Vagina (tissue), 2 donors: ENCODE results near the gene CDK7. TPM values are rescaled to one million over a fixed set of nuclear protein-coding genes. Genes with fewer than 3 reads are reported as not detected.
"Not testable (repeated sequence)": the region's sequence is repeated elsewhere in the genome, so short reads cannot be mapped to it uniquely, and the experiment has no call there.

Experiments
- DNase-seq, 2 donors: peaks; one replicate each; pipeline ENCODE4 v3.0.0-alpha.2; 2017; ENCODE audit errors: extremely low spot score in 2 of 2
- H3K27ac ChIP-seq: fragments of 200-600 bp; sonication (generic); one replicate; pipeline ENCODE4 v1.5.1; 2019
- H3K27me3 ChIP-seq: fragments of 200-600 bp; sonication (generic); one replicate; pipeline ENCODE4 v1.5.1; 2019
- H3K36me3 ChIP-seq, 2 donors: fragments of 200-600 bp; sonication (generic); one replicate each; pipeline ENCODE4 v1.5.1; 2017 to 2019
- H3K4me1 ChIP-seq: fragments of 200-600 bp; sonication (generic); one replicate; pipeline ENCODE4 v1.5.1; 2019
- H3K4me3 ChIP-seq, 2 donors: fragments of 200-600 bp; sonication (generic); 1 replicate in 1 of 2; 2 replicates in 1 of 2; pipeline ENCODE4 v1.5.1; 2016 to 2019
- H3K9me3 ChIP-seq: fragments of 200-600 bp; sonication (generic); one replicate; pipeline ENCODE4 v1.5.1; 2019
- CTCF ChIP-seq, 3 experiments: fragments of 450-650 bp in 2 of 3; fragments of 200-600 bp in 1 of 3; sonication (generic) in 1 of 3; IDR thresholded peaks; one replicate each; pipeline ENCODE4 v1.5.1; 2017 to 2019; ENCODE audit warnings: antibody characterized with exemption in 3 of 3, mild to moderate bottlenecking in 2 of 3, moderate library complexity in 2 of 3
- POLR2A ChIP-seq, 2 donors: fragments of 450-650 bp; IDR thresholded peaks; one replicate each; pipeline ENCODE4 v1.6.1; 2017; ENCODE audit warnings: antibody characterized with exemption in 2 of 2, mild to moderate bottlenecking in 2 of 2, moderate library complexity in 2 of 2
- POLR2AphosphoS5 ChIP-seq, 2 donors: sonication (generic); formaldehyde crosslinking; IDR thresholded peaks; one replicate each; pipeline ENCODE4 v1.9.0; 2017; ENCODE audit warnings: antibody characterized with exemption in 2 of 2, mild to moderate bottlenecking in 2 of 2, low read depth in 1 of 2; ENCODE audit not compliant: insufficient read depth in 1 of 2
- intact Hi-C: fragments of 100-400 bp; cut with DNase I; formaldehyde crosslinking; loops from one replicate; pipeline ENCODE4 v1.15.1; 2023
- total RNA-seq: library from RNA; depleted of rRNA; stranded (reverse); fragments of >200 nt; gene quantifications from one replicate; pipeline ENCODE4 v1.2.3, GENCODE V29; 2016

The CDK7 gene
- total RNA-seq, 1 donor from 2014 or later, result 10.6 TPM

- Histone ChIP-seq H3K27me3 (no peaks in the 10 kb centered on the region), H3K27ac (no peak overlapping the region), H3K4me1 (no peaks in the 10 kb centered on the region), H3K9me3 (no peaks in the 10 kb centered on the region), H3K36me3 (peaks cover 0 to 7% of the 10 kb centered on the region in 2 donors), H3K4me3 (no peak overlapping the region)
- DNase-seq, result no peak
- intact Hi-C loops, result no loop called here
- TF ChIP-seq POLR2AphosphoS5 (IDR thresholded peaks at IDR 0.05; ENCODE audit: insufficient read depth in 1 of 2, low read depth in 1 of 2) (no peak), CTCF (IDR thresholded peaks at IDR 0.05) (no peak), POLR2A (IDR thresholded peaks at IDR 0.05) (no peak)
Measured at GRCh38 chr5:69250593-69250992, 15.9 kb downstream of the CDK7 start.

- H3K9me3 ChIP-seq, result no peaks in the 10 kb centered on the region
- no peak for DNase-seq
- TF ChIP-seq CTCF (IDR thresholded peaks at IDR 0.05) (no peak), POLR2AphosphoS5 (IDR thresholded peaks at IDR 0.05; ENCODE audit: insufficient read depth in 1 of 2, low read depth in 1 of 2) (no peak), POLR2A (IDR thresholded peaks at IDR 0.05) (no peak)
Measured at GRCh38 chr5:69252437-69252836, 17.8 kb downstream of the CDK7 start.

GRCh38 chr5:69255940-69256339 is 21.3 kb downstream of the CDK7 start:
- intact Hi-C loops, H3K27me3 ChIP-seq, H3K4me3 ChIP-seq, H3K27ac ChIP-seq, DNase-seq, H3K4me1 ChIP-seq, H3K9me3 ChIP-seq: not testable (repeated sequence)
- peaks cover 0 to 42% of the 10 kb centered on the region in 2 donors for H3K36me3 ChIP-seq

More at GRCh38 chr5:69252437-69252836, 17.8 kb downstream of the CDK7 start:
- intact Hi-C loops, result no loop called here
- Histone ChIP-seq H3K36me3 (peaks cover 0 to 14% of the 10 kb centered on the region in 2 donors), H3K27me3 (no peaks in the 10 kb centered on the region), H3K27ac (no peak overlapping the region), H3K4me3 (no peak overlapping the region), H3K4me1 (no peaks in the 10 kb centered on the region)

- Histone ChIP-seq H3K36me3 (peaks cover 0 to 58% of the 10 kb centered on the region in 2 donors), H3K27ac (no peak overlapping the region), H3K4me3 (no peak overlapping the region), H3K27me3 (no peaks in the 10 kb centered on the region), H3K4me1 (no peaks in the 10 kb centered on the region), H3K9me3 (no peaks in the 10 kb centered on the region)
- intact Hi-C loops, result no loop called here
- no peak for DNase-seq
- TF ChIP-seq CTCF (IDR thresholded peaks at IDR 0.05), result no peak
- TF ChIP-seq POLR2A (IDR thresholded peaks at IDR 0.05), result no peak
- TF ChIP-seq POLR2AphosphoS5 (IDR thresholded peaks at IDR 0.05; ENCODE audit: insufficient read depth in 1 of 2, low read depth in 1 of 2), result no peak
Measured at GRCh38 chr5:69257577-69257976, 22.9 kb downstream of the CDK7 start.

GRCh38 chr5:69261034-69261433 is 26.3 kb downstream of the CDK7 start:
- intact Hi-C loops, result no loop called here
- H3K27ac ChIP-seq, result no peak overlapping the region
- DNase-seq, result no peak
- TF ChIP-seq CTCF (IDR thresholded peaks at IDR 0.05) (no peak), POLR2A (IDR thresholded peaks at IDR 0.05) (no peak), POLR2AphosphoS5 (IDR thresholded peaks at IDR 0.05; ENCODE audit: insufficient read depth in 1 of 2, low read depth in 1 of 2) (no peak)
- no peaks in the 10 kb centered on the region for H3K9me3 ChIP-seq
- no peak overlapping the region for H3K4me3 ChIP-seq
- peaks cover 0 to 63% of the 10 kb centered on the region in 2 donors for H3K36me3 ChIP-seq
- H3K4me1 ChIP-seq, result no peaks in the 10 kb centered on the region
- H3K27me3 ChIP-seq, result no peaks in the 10 kb centered on the region
